IMR-90 (cell line): ENCODE measurements around the gene SDHAF3. TPM values are rescaled to one million over a fixed set of nuclear protein-coding genes. Genes with fewer than 3 reads are reported as not detected.

Experiments
- ATAC-seq: fragments of 200-7000 bp; cut with Tn5 transposase; 2 replicates; pipeline ENCODE4 v1.9.1; 2020; ENCODE audit warnings: low read depth, mild to moderate bottlenecking, moderate library complexity
- BruUV-seq: library from RNA; stranded (reverse); fragments of 400-500 nt; replicated peaks from 2 replicates; lab custom pipeline; 2021; lab: Mats Ljungman, UMichigan
- CTCF ChIA-PET: fragments of 300-600 bp; formaldehyde crosslinking; extraction: SDS; loops from one replicate; lab custom pipeline; 2021; ENCODE audit warnings: antibody characterized with exemption; lab: Yijun Ruan, JAX
- POLR2A ChIA-PET: fragments of 300-600 bp; sonication (Branson Sonifier 250); formaldehyde crosslinking; loops from one replicate; lab custom pipeline; 2022; ENCODE audit warnings: antibody characterized with exemption; ENCODE audit not compliant: unreplicated experiment; lab: Charles Lee
- DNase-seq: peaks from one replicate; pipeline ENCODE4 v3.0.0; 2013
- H2AFZ ChIP-seq: replicated peaks from 2 replicates; pipeline ENCODE3; 2013; ENCODE audit warnings: low read length, mild to moderate bottlenecking; ENCODE audit not compliant: poor library complexity
- H2AK5ac ChIP-seq: 2 replicates; pipeline ENCODE4 v1.6.1; 2013; ENCODE audit warnings: low read depth, low read length, inconsistent platforms
- H2AK9ac ChIP-seq: replicated peaks from 2 replicates; pipeline ENCODE3; 2013; ENCODE audit warnings: mild to moderate bottlenecking, low read depth, low read length, moderate library complexity; ENCODE audit not compliant: poor library complexity
- H2BK120ac ChIP-seq: 2 replicates; pipeline ENCODE4 v1.6.1; 2013; ENCODE audit warnings: low read depth, low read length, inconsistent platforms
- H2BK15ac ChIP-seq: 3 replicates; pipeline ENCODE4 v1.6.1; 2013; ENCODE audit warnings: low read depth, low read length, inconsistent platforms
- H2BK20ac ChIP-seq: 2 replicates; pipeline ENCODE4 v1.6.1; 2013; ENCODE audit warnings: low read depth, mild to moderate bottlenecking, inconsistent platforms, low read length, moderate library complexity
- H2BK5ac ChIP-seq: 2 replicates; pipeline ENCODE4 v1.6.1; 2013; ENCODE audit warnings: mild to moderate bottlenecking, low read depth, low read length, inconsistent platforms; ENCODE audit not compliant: poor library complexity, severe bottlenecking
- H3K14ac ChIP-seq: replicated peaks from 2 replicates; pipeline ENCODE4 v1.6.1; 2013; ENCODE audit warnings: low read depth, low read length, inconsistent platforms
- H3K18ac ChIP-seq: 2 replicates; pipeline ENCODE4 v1.6.1; 2013; ENCODE audit warnings: low read depth, low read length, control low read depth
- H3K23ac ChIP-seq: 2 replicates; pipeline ENCODE4 v1.6.1; 2013; ENCODE audit warnings: low read depth, low read length, inconsistent platforms
- H3K27ac ChIP-seq: 2 replicates; pipeline ENCODE4 v1.5.1; 2013; ENCODE audit warnings: mild to moderate bottlenecking, control low read depth, low read length; ENCODE audit not compliant: insufficient read depth
- H3K27me3 ChIP-seq: 2 replicates; pipeline ENCODE4 v1.6.1; 2013; ENCODE audit warnings: low read length; ENCODE audit not compliant: control insufficient read depth, insufficient read depth
- H3K36me3 ChIP-seq: 2 replicates; pipeline ENCODE4 v1.6.1; 2013; ENCODE audit warnings: low read length, mixed read lengths; ENCODE audit not compliant: control insufficient read depth, insufficient read depth
- H3K4ac ChIP-seq: 2 replicates; pipeline ENCODE4 v1.6.1; 2013; ENCODE audit warnings: low read depth, low read length, inconsistent platforms
- H3K4me1 ChIP-seq: 2 replicates; pipeline ENCODE4 v1.6.1; 2013; ENCODE audit warnings: low read length, mixed read lengths; ENCODE audit not compliant: control insufficient read depth, insufficient read depth
- H3K4me2 ChIP-seq: 2 replicates; pipeline ENCODE4 v1.6.1; 2013; ENCODE audit warnings: low read depth, mild to moderate bottlenecking, control low read depth, low read length, moderate library complexity
- H3K4me3 ChIP-seq: 2 replicates; pipeline ENCODE4 v1.5.1; 2013; ENCODE audit warnings: low read depth, mild to moderate bottlenecking, control low read depth, low read length, moderate library complexity; ENCODE audit not compliant: insufficient read depth
- H3K56ac ChIP-seq: 2 replicates; pipeline ENCODE4 v1.6.1; 2013; ENCODE audit warnings: low read length, inconsistent platforms; ENCODE audit not compliant: insufficient read depth; ENCODE audit errors: extremely low read depth
- H3K79me1 ChIP-seq, 2 experiments: 2 replicates each; pipeline ENCODE4 v1.6.1; 2013; ENCODE audit warnings: low read length in 2 of 2, inconsistent platforms in 1 of 2, low read depth in 1 of 2
- H3K9ac ChIP-seq: 2 replicates; pipeline ENCODE4 v1.6.1; 2013; ENCODE audit warnings: low read depth, low read length, control low read depth
- H3K9me1 ChIP-seq: 2 replicates; pipeline ENCODE4 v1.6.1; 2013; ENCODE audit warnings: low read length, inconsistent platforms; ENCODE audit not compliant: insufficient read depth
- H3K9me3 ChIP-seq: 2 replicates; pipeline ENCODE4 v1.6.1; 2013; ENCODE audit warnings: low read length; ENCODE audit not compliant: control insufficient read depth, insufficient read depth
- H4K20me1 ChIP-seq: 2 replicates; pipeline ENCODE4 v1.6.1; 2013; ENCODE audit warnings: low read length, inconsistent platforms; ENCODE audit not compliant: insufficient read depth
- H4K5ac ChIP-seq: 2 replicates; pipeline ENCODE4 v1.6.1; 2013; ENCODE audit warnings: mild to moderate bottlenecking, low read depth, low read length, control low read depth
- H4K8ac ChIP-seq, 2 experiments: 2 replicates each; pipeline ENCODE4 v1.6.1; 2013; ENCODE audit warnings: low read depth in 2 of 2, low read length in 2 of 2, control low read depth in 1 of 2, inconsistent platforms in 1 of 2
- H4K91ac ChIP-seq: 2 replicates; pipeline ENCODE4 v1.6.1; 2013; ENCODE audit warnings: low read depth, low read length, inconsistent platforms; ENCODE audit not compliant: insufficient read depth
- BHLHE40 ChIP-seq: fragments of 150-350 bp; IDR thresholded peaks from 2 replicates; pipeline ENCODE4 v1.6.1; 2016; ENCODE audit warnings: mild to moderate bottlenecking, low read depth, low read length
- CHD1 ChIP-seq: IDR thresholded peaks from 2 replicates; pipeline ENCODE4 v1.6.1; 2012; ENCODE audit warnings: low read depth, low read length, improper control_type of control experiment
- ELK1 ChIP-seq: fragments of 150-350 bp; IDR thresholded peaks from 2 replicates; pipeline ENCODE4 v1.6.1; 2016; ENCODE audit warnings: low read depth, mild to moderate bottlenecking, low read length, moderate library complexity, borderline replicate concordance
- FOS ChIP-seq: fragments of 150-350 bp; IDR thresholded peaks from 2 replicates; pipeline ENCODE4 v1.6.1; 2016; ENCODE audit warnings: low read depth, low read length
- MAFK ChIP-seq: IDR thresholded peaks from 2 replicates; pipeline ENCODE4 v1.6.1; 2012; ENCODE audit warnings: low read depth, low read length, improper control_type of control experiment
- MAZ ChIP-seq: IDR thresholded peaks from 2 replicates; pipeline ENCODE4 v1.6.1; 2012; ENCODE audit warnings: low read depth, mild to moderate bottlenecking, low read length, improper control_type of control experiment, moderate library complexity, borderline replicate concordance
- MXI1 ChIP-seq: IDR thresholded peaks from 2 replicates; pipeline ENCODE4 v1.6.1; 2012; ENCODE audit warnings: low read depth, mild to moderate bottlenecking, low read length, moderate library complexity, borderline replicate concordance
- NFE2L2 ChIP-seq: fragments of 150-350 bp; IDR thresholded peaks from 2 replicates; pipeline ENCODE4 v1.6.1; 2016; ENCODE audit warnings: low read depth, mild to moderate bottlenecking, low read length
- POLR2A ChIP-seq: IDR thresholded peaks from 2 replicates; pipeline ENCODE4 v1.6.1; 2012; ENCODE audit warnings: mild to moderate bottlenecking, low read depth, low read length
- RAD21 ChIP-seq: IDR thresholded peaks from 2 replicates; pipeline ENCODE4 v1.6.1; 2012; ENCODE audit warnings: low read length, improper control_type of control experiment
- RCOR1 ChIP-seq: IDR thresholded peaks from 2 replicates; pipeline ENCODE4 v1.6.1; 2012; ENCODE audit warnings: mild to moderate bottlenecking, low read length, improper control_type of control experiment; ENCODE audit not compliant: insufficient replicate concordance
- RFX5 ChIP-seq: IDR thresholded peaks from 2 replicates; pipeline ENCODE4 v1.8.0; 2012; ENCODE audit warnings: low read depth, mild to moderate bottlenecking, low read length, moderate library complexity
- SMC3 ChIP-seq: fragments of 150-350 bp; IDR thresholded peaks from 2 replicates; pipeline ENCODE4 v1.6.1; 2016; ENCODE audit warnings: low read depth, mild to moderate bottlenecking, antibody characterized with exemption, low read length, moderate library complexity
- WGBS, 2 experiments: methylation state at CpG; one replicate each; pipeline versions ENCODE4 v1.1.5 to v1.1.7; 2013; ENCODE audit warnings: missing lambda C conversion rate in 2 of 2; ENCODE audit not compliant: insufficient read length in 1 of 2; ENCODE audit errors: extremely low coverage in 2 of 2; 5-methylcytosine and 5-hydroxymethylcytosine counted together
- dilution Hi-C: fragments of 300-500 bp; cut with HindIII; formaldehyde crosslinking; loops from one replicate; pipeline ENCODE4 v1.14.3; 2018; ENCODE audit warnings: low sequenced_read_pairs; ENCODE audit not compliant: unreplicated experiment
- in situ Hi-C: fragments of 300-500 bp; cut with MboI; formaldehyde crosslinking; loops from 3 replicates; pipeline ENCODE4 v1.14.3; 2019; ENCODE audit warnings: low sequenced_read_pairs, inconsistent platforms, mixed read lengths
- intact Hi-C: fragments of 100-400 bp; cut with micrococcal nuclease; formaldehyde crosslinking; loops from 2 replicates; pipeline ENCODE4 v1.10.0; 2022
- polyA plus RNA-seq, 3 experiments: library from polyadenylated mRNA; depleted of rRNA; stranded (reverse); fragments of >200 nt; gene quantifications; 2 replicates each; pipeline ENCODE4 v1.2.3, GENCODE V29; 2012; ENCODE audit warnings: low replicate concordance in 1 of 3
- total RNA-seq: library from RNA; depleted of rRNA; stranded (reverse); fragments of >200 nt; gene quantifications from 2 replicates; pipeline ENCODE4 v1.2.3, GENCODE V29; 2012

The SDHAF3 gene
- total and polyA plus RNA-seq, 2 of the 4 experiments (the other 2 are of a cell fraction) = 5.7 to 6.1 TPM

DNA sequence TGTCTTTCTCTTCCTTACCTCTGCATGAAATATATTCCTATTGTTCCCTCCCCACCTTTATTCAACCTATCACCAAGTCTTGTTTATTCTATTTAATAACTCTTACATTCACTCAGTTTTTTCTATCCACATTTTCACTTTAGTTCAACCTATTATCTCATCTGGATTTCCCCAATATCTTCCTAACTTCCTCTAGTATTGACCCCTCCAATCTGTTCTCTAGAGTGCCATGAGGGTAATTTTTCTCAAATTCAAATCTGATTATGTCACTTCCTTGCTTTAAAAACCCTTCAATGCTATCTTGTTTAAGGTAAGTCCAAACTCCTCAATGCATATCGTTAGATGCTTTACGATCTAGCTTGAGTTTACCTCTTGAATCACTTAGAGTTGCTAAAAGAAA lies 86.5 kb downstream of the SDHAF3 start:
- no peak overlapping the region for H4K91ac ChIP-seq
- H3K9me1 ChIP-seq = no peaks in the 10 kb centered on the region
- H2AFZ ChIP-seq = no peak overlapping the region
- no peaks in the 10 kb centered on the region for H3K79me1 ChIP-seq
- intact Hi-C loops (no loop called here), dilution Hi-C loops (no loop called here), in situ Hi-C loops (no loop called here)
- no TSS peak for BruUV-seq
- WGBS, 2 experiments = no CpG with 5 or more reads among the region's 2 CpGs
- H4K8ac ChIP-seq = no peak overlapping the region
- H3K23ac ChIP-seq = no peak overlapping the region
- H2AK9ac ChIP-seq = no peak overlapping the region
- H3K9me3 ChIP-seq = no peaks in the 10 kb centered on the region; the same call in 1 of the 2 replicates
- no peak overlapping the region for H3K56ac ChIP-seq
- no peaks in the 10 kb centered on the region for H4K20me1 ChIP-seq
- no peak overlapping the region for H2AK5ac ChIP-seq
- no peak for TF ChIP-seq MAZ
- TF ChIP-seq POLR2A = no peak
- TF ChIP-seq BHLHE40 = no peak
- TF ChIP-seq MXI1 = no peak
- TF ChIP-seq SMC3 = no peak
- TF ChIP-seq RCOR1 = no peak
- no peak for TF ChIP-seq FOS
- TF ChIP-seq ELK1 = no peak
- TF ChIP-seq RFX5 = no peak
- no peak for TF ChIP-seq MAFK
- TF ChIP-seq CHD1 = no peak
- no peak for TF ChIP-seq RAD21
- TF ChIP-seq NFE2L2 = no peak
- no peak overlapping the region for H3K14ac ChIP-seq
- H2BK120ac ChIP-seq = no peak overlapping the region
- DNase-seq (no peak), ATAC-seq (no peak)
- H3K4ac ChIP-seq = no peak overlapping the region
- no peaks in the 10 kb centered on the region for H3K4me1 ChIP-seq
- H4K5ac ChIP-seq = no peak overlapping the region
- ChIA-PET CTCF (no interaction called here), POLR2A (no interaction called here)
- H3K27me3 ChIP-seq = no peaks in the 10 kb centered on the region
- H3K18ac ChIP-seq = no peak overlapping the region
- no peak overlapping the region for H2BK20ac ChIP-seq
- H2BK15ac ChIP-seq = no peak overlapping the region
- no peak overlapping the region for H3K27ac ChIP-seq
- no peak overlapping the region for H3K4me3 ChIP-seq
- no peak overlapping the region for H2BK5ac ChIP-seq
- H3K9ac ChIP-seq = no peak overlapping the region
- no peak overlapping the region for H3K4me2 ChIP-seq
- H3K36me3 ChIP-seq = no peaks in the 10 kb centered on the region
